Measurements from ENCODE around the gene WDFY4. TPM values are rescaled to one million over a fixed set of nuclear protein-coding genes. Genes with fewer than 3 reads are reported as not detected.

The WDFY4 gene
- total and polyA plus RNA-seq, 2 of the 4 experiments (the other 2 are of a cell fraction), result not detected

DNA sequence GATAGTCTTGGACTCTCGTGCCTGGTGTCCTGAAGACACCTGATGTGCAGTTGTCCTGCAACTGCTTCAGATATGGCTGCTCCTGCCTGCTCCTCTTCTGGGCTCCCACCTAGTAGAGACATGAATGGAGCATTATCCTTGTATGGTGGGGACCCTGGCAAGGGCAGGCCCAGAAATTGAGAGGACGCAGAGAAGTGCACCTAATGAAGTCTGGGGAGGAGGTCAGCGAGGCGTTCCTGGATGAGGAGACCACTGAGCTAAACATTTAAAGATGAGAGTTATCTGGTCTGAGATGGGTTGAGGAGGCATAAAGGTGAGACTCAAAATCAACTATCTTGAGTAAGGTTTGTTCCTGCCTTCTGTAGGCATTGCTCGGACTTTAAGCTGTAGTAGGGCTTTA, 66.3 kb downstream of the WDFY4 start:
- Histone ChIP-seq H3K36me3 (ENCODE audit: control insufficient read depth, insufficient read depth, low read length) (no peaks in the 10 kb centered on the region), H2AK5ac (ENCODE audit: low read depth, low read length) (no peak overlapping the region), H4K8ac (ENCODE audit: low read depth in 2 of 2, low read length in 2 of 2) (no peak overlapping the region), H2AFZ (replicated peaks; ENCODE audit: low read length, poor library complexity) (no peak overlapping the region), H3K79me1 (ENCODE audit: low read depth in 1 of 2, low read length in 2 of 2) (no peaks in the 10 kb centered on the region), H4K20me1 (ENCODE audit: insufficient read depth, low read length) (no peaks in the 10 kb centered on the region), H3K4ac (ENCODE audit: low read depth, low read length) (no peak overlapping the region), H3K4me1 (ENCODE audit: control insufficient read depth, insufficient read depth, low read length) (no peaks in the 10 kb centered on the region), H3K27me3 (ENCODE audit: control insufficient read depth, insufficient read depth, low read length) (peaks cover 3% of the 10 kb centered on the region; the same call in 1 of the 2 replicates), H3K9me1 (ENCODE audit: insufficient read depth, low read length) (no peaks in the 10 kb centered on the region), H2BK15ac (ENCODE audit: low read depth, low read length) (no peak overlapping the region), H3K18ac (ENCODE audit: low read depth, low read length) (no peak overlapping the region), H3K14ac (replicated peaks; ENCODE audit: low read depth, low read length) (no peak overlapping the region), H2BK5ac (ENCODE audit: low read depth, low read length, poor library complexity, severe bottlenecking) (no peak overlapping the region), H3K27ac (ENCODE audit: insufficient read depth, low read length) (no peak overlapping the region), H4K91ac (ENCODE audit: insufficient read depth, low read depth, low read length) (no peak overlapping the region), H3K23ac (ENCODE audit: low read depth, low read length) (no peak overlapping the region), H3K9ac (ENCODE audit: low read depth, low read length) (no peak overlapping the region), H3K9me3 (ENCODE audit: control insufficient read depth, insufficient read depth, low read length) (no peaks in the 10 kb centered on the region), H3K4me2 (ENCODE audit: low read depth, low read length) (no peak overlapping the region), H4K5ac (ENCODE audit: low read depth, low read length) (no peak overlapping the region), H2BK20ac (ENCODE audit: low read depth, low read length) (no peak overlapping the region), H2AK9ac (replicated peaks; ENCODE audit: low read depth, low read length, poor library complexity) (no peak overlapping the region), H3K4me3 (ENCODE audit: insufficient read depth, low read depth, low read length) (no peak overlapping the region), H3K56ac (ENCODE audit: extremely low read depth, insufficient read depth, low read length) (no peak overlapping the region), H2BK120ac (ENCODE audit: low read depth, low read length) (no peak overlapping the region)
- no peak for DNase-seq
- BruUV-seq (replicated peaks), result no TSS peak
- ATAC-seq (ENCODE audit: low read depth), result no peak
- 38% methylated on average over 3 of the region's 5 CpGs; no CpG with 5 or more reads in 1 of the 2 experiments for WGBS, 2 experiments (ENCODE audit: extremely low coverage in 2 of 2, insufficient read length in 1 of 2)
- in situ Hi-C loops (cut with MboI; ENCODE audit: low sequenced_read_pairs), result no loop called here
- dilution Hi-C loops (cut with HindIII; ENCODE audit: low sequenced_read_pairs, unreplicated experiment), result no loop called here
- no peak for TF ChIP-seq MAFK (IDR thresholded peaks at IDR 0.05; ENCODE audit: low read depth, low read length)
- TF ChIP-seq CEBPB (IDR thresholded peaks at IDR 0.05; ENCODE audit: low read depth, low read length), result no peak
- TF ChIP-seq RFX5 (IDR thresholded peaks at IDR 0.05; ENCODE audit: low read depth, low read length), result no peak
- no peak for TF ChIP-seq CHD1 (IDR thresholded peaks at IDR 0.05; ENCODE audit: low read depth, low read length)
- TF ChIP-seq POLR2A (IDR thresholded peaks at IDR 0.05; ENCODE audit: low read depth, low read length), result no peak
- no peak for TF ChIP-seq BHLHE40 (IDR thresholded peaks at IDR 0.05; ENCODE audit: low read depth, low read length)
- no peak for TF ChIP-seq MXI1 (IDR thresholded peaks at IDR 0.05; ENCODE audit: borderline replicate concordance, low read depth, low read length)
- TF ChIP-seq, protein P1, sequence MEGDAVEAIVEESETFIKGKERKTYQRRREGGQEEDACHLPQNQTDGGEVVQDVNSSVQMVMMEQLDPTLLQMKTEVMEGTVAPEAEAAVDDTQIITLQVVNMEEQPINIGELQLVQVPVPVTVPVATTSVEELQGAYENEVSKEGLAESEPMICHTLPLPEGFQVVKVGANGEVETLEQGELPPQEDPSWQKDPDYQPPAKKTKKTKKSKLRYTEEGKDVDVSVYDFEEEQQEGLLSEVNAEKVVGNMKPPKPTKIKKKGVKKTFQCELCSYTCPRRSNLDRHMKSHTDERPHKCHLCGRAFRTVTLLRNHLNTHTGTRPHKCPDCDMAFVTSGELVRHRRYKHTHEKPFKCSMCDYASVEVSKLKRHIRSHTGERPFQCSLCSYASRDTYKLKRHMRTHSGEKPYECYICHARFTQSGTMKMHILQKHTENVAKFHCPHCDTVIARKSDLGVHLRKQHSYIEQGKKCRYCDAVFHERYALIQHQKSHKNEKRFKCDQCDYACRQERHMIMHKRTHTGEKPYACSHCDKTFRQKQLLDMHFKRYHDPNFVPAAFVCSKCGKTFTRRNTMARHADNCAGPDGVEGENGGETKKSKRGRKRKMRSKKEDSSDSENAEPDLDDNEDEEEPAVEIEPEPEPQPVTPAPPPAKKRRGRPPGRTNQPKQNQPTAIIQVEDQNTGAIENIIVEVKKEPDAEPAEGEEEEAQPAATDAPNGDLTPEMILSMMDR (conservative IDR thresholded peaks at IDR 0.05; ENCODE audit: low read depth, low read length), result no peak
- TF ChIP-seq, protein P2, sequence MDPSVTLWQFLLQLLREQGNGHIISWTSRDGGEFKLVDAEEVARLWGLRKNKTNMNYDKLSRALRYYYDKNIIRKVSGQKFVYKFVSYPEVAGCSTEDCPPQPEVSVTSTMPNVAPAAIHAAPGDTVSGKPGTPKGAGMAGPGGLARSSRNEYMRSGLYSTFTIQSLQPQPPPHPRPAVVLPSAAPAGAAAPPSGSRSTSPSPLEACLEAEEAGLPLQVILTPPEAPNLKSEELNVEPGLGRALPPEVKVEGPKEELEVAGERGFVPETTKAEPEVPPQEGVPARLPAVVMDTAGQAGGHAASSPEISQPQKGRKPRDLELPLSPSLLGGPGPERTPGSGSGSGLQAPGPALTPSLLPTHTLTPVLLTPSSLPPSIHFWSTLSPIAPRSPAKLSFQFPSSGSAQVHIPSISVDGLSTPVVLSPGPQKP (IDR thresholded peaks at IDR 0.05; ENCODE audit: borderline replicate concordance, low read depth, low read length), result no peak
- TF ChIP-seq MAZ (IDR thresholded peaks at IDR 0.05; ENCODE audit: borderline replicate concordance, low read depth, low read length), result no peak
- TF ChIP-seq NFE2L2 (IDR thresholded peaks at IDR 0.05; ENCODE audit: low read depth, low read length), result no peak
- TF ChIP-seq, protein P3, sequence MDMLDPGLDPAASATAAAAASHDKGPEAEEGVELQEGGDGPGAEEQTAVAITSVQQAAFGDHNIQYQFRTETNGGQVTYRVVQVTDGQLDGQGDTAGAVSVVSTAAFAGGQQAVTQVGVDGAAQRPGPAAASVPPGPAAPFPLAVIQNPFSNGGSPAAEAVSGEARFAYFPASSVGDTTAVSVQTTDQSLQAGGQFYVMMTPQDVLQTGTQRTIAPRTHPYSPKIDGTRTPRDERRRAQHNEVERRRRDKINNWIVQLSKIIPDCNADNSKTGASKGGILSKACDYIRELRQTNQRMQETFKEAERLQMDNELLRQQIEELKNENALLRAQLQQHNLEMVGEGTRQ (IDR thresholded peaks at IDR 0.05; ENCODE audit: low read depth, low read length), result no peak
- no peak for TF ChIP-seq FOS (IDR thresholded peaks at IDR 0.05; ENCODE audit: low read depth, low read length)
- no peak for TF ChIP-seq SMC3 (IDR thresholded peaks at IDR 0.05; ENCODE audit: low read depth, low read length)
- TF ChIP-seq RAD21 (IDR thresholded peaks at IDR 0.05; ENCODE audit: low read length), result no peak
- TF ChIP-seq RCOR1 (IDR thresholded peaks at IDR 0.05; ENCODE audit: insufficient replicate concordance, low read length), result no peak
- CTCF ChIA-PET, result no interaction called here
- intact Hi-C loops (cut with micrococcal nuclease), result no loop called here
- POLR2A ChIA-PET (ENCODE audit: unreplicated experiment), result no interaction called here

Measured in IMR-90 (cell line).